ENCODE data around the gene ZEB2. TPM values are rescaled to one million over a fixed set of nuclear protein-coding genes. Genes with fewer than 3 reads are reported as not detected.

ZEB2 gene
- total and polyA plus RNA-seq, 8 donors, result 10.7 to 161 (median 43.1) TPM

DNA sequence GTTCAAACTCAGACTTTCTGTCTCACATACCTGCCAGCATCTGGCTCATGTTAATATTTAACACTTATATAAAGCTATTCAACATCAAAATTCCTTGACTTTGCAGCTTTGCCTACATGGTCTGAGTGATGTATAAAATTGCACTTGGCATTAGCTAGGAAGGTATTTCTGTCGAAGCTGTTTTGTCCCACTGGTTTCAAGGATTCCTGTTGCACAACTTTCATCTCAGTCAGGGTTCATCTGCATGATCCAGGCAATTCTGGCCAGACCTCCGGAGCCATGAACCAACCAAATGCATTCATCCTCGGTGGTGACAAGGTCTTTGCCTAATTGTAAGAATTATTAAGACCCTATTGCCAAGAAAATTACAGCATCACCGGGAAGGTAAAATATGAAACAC lies 185.4 kb downstream of the ZEB2 start:
- H3K4me1 ChIP-seq, result peaks cover 0 to 23% (median 12%) of the 10 kb centered on the region in 4 donors
- intact Hi-C loops (cut with DNase I; ENCODE audit: low total_unique reads), result no loop called here
- DNase-seq, result no peak
- TF ChIP-seq EP300 (IDR thresholded peaks at IDR 0.05) (no peak), POLR2AphosphoS5 (IDR thresholded peaks at IDR 0.05) (no peak), POLR2A (IDR thresholded peaks at IDR 0.05) (no peak)
- TF ChIP-seq, protein P1, sequence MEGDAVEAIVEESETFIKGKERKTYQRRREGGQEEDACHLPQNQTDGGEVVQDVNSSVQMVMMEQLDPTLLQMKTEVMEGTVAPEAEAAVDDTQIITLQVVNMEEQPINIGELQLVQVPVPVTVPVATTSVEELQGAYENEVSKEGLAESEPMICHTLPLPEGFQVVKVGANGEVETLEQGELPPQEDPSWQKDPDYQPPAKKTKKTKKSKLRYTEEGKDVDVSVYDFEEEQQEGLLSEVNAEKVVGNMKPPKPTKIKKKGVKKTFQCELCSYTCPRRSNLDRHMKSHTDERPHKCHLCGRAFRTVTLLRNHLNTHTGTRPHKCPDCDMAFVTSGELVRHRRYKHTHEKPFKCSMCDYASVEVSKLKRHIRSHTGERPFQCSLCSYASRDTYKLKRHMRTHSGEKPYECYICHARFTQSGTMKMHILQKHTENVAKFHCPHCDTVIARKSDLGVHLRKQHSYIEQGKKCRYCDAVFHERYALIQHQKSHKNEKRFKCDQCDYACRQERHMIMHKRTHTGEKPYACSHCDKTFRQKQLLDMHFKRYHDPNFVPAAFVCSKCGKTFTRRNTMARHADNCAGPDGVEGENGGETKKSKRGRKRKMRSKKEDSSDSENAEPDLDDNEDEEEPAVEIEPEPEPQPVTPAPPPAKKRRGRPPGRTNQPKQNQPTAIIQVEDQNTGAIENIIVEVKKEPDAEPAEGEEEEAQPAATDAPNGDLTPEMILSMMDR (IDR thresholded peaks at IDR 0.05), result no peak
- no peak overlapping the region for H3K4me3 ChIP-seq
- no peaks in the 10 kb centered on the region for H3K36me3 ChIP-seq
- H3K27me3 ChIP-seq, result no peaks in the 10 kb centered on the region
- H3K9me3 ChIP-seq, result no peaks in the 10 kb centered on the region
- no peak overlapping the region for H3K27ac ChIP-seq
- WGBS, 5 donors, result 80 to 87% (median 85%) methylated on average over 4 of the region's 4 CpGs

Small RNAs within 50 kb of the gene (small RNA-seq; reads per million reads assigned to genes)
- 0 reads per million in 4 donors for gene RF01987

All from stomach (tissue), 9 donors.